PC-9 (cell line): ENCODE measurements around the gene VPS9D1. TPM values are rescaled to one million over a fixed set of nuclear protein-coding genes. Genes with fewer than 3 reads are reported as not detected.

Experiments used
- BruUV-seq: library from RNA; stranded (reverse); fragments of 400-500 nt; replicated peaks from 2 replicates; lab custom pipeline; 2021; lab: Mats Ljungman, UMichigan
- CTCF ChIA-PET: fragments of 300-600 bp; sonication (Branson Sonifier 250); formaldehyde crosslinking; loops from one replicate; lab custom pipeline; 2022; ENCODE audit warnings: antibody characterized with exemption; lab: Charles Lee
- POLR2A ChIA-PET: fragments of 300-600 bp; sonication (Branson Sonifier 250); formaldehyde crosslinking; loops from one replicate; lab custom pipeline; 2022; ENCODE audit warnings: antibody characterized with exemption; ENCODE audit not compliant: unreplicated experiment; lab: Charles Lee
- DNase-seq, 2 experiments: peaks; one replicate each; pipeline versions ENCODE4 v3.0.0 to v3.0.0-alpha.2; 2015 to 2022; ENCODE audit warnings: mixed read lengths in 1 of 2
- H2AFZ ChIP-seq: fragments of 200-600 bp; sonication (generic); 2 replicates; pipeline ENCODE4 v1.8.1; 2017; ENCODE audit warnings: antibody characterized with exemption
- H3F3A ChIP-seq: fragments of 200-600 bp; sonication (generic); 2 replicates; pipeline ENCODE4 v1.8.1; 2017; ENCODE audit warnings: antibody characterized with exemption, mild to moderate bottlenecking, low read depth; ENCODE audit not compliant: insufficient read depth
- H3K27ac ChIP-seq: fragments of 200-600 bp; sonication (generic); 2 replicates; pipeline ENCODE4 v1.6.1; 2016; ENCODE audit warnings: mixed run types
- H3K27me3 ChIP-seq: fragments of 200-600 bp; sonication (generic); 2 replicates; pipeline ENCODE4 v1.6.1; 2016; ENCODE audit warnings: low read depth, mixed run types; ENCODE audit not compliant: insufficient read depth
- H3K36me3 ChIP-seq: fragments of 200-600 bp; sonication (generic); 2 replicates; pipeline ENCODE4 v1.6.1; 2016; ENCODE audit warnings: low read depth, mixed run types
- H3K4me1 ChIP-seq: fragments of 200-600 bp; sonication (generic); replicated peaks from 2 replicates; pipeline ENCODE4 v1.6.1; 2016; ENCODE audit warnings: mixed run types; ENCODE audit not compliant: insufficient read depth
- H3K4me2 ChIP-seq: fragments of 200-600 bp; sonication (generic); 2 replicates; pipeline ENCODE4 v1.6.1; 2017; ENCODE audit warnings: mixed run types
- H3K4me3 ChIP-seq: fragments of 200-600 bp; sonication (generic); 2 replicates; pipeline ENCODE4 v1.6.1; 2016; ENCODE audit warnings: mixed run types
- H3K79me2 ChIP-seq: fragments of 200-600 bp; sonication (generic); 2 replicates; pipeline ENCODE4 v1.6.1; 2017; ENCODE audit warnings: low read depth, mixed run types
- H3K9me2 ChIP-seq: fragments of 200-600 bp; sonication (generic); 2 replicates; pipeline ENCODE4 v1.8.1; 2017; ENCODE audit warnings: mild to moderate bottlenecking; ENCODE audit not compliant: insufficient read depth
- H3K9me3 ChIP-seq: fragments of 200-600 bp; sonication (generic); 2 replicates; pipeline ENCODE4 v1.8.1; 2016; ENCODE audit warnings: low read depth; ENCODE audit not compliant: insufficient read depth
- H4K20me1 ChIP-seq: fragments of 200-600 bp; sonication (generic); 2 replicates; pipeline ENCODE4 v1.8.1; 2017; ENCODE audit not compliant: insufficient read depth
- EZH2 ChIP-seq: fragments of 200-600 bp; sonication (generic); IDR thresholded peaks from 2 replicates; pipeline ENCODE4 v1.8.0; 2017; ENCODE audit warnings: antibody characterized with exemption, low read depth
- intact Hi-C: fragments of 100-400 bp; cut with micrococcal nuclease; formaldehyde crosslinking; loops from one replicate; pipeline ENCODE4 v1.10.0; 2022; ENCODE audit not compliant: unreplicated experiment
- total RNA-seq: library from RNA; stranded (reverse); gene quantifications from 2 replicates; pipeline ENCODE4 v1.2.3, GENCODE V29; 2021
- TF ChIP-seq, protein P1 (sequence below): fragments of 200-600 bp; sonication (generic); conservative IDR thresholded peaks from 2 replicates; pipeline ENCODE4 v1.6.1; 2017; ENCODE audit warnings: mixed run types, antibody characterized with exemption, mild to moderate bottlenecking, moderate library complexity

Gene VPS9D1
- total RNA-seq, 1 experiment from 2014 or later: 15.2 TPM

DNA sequence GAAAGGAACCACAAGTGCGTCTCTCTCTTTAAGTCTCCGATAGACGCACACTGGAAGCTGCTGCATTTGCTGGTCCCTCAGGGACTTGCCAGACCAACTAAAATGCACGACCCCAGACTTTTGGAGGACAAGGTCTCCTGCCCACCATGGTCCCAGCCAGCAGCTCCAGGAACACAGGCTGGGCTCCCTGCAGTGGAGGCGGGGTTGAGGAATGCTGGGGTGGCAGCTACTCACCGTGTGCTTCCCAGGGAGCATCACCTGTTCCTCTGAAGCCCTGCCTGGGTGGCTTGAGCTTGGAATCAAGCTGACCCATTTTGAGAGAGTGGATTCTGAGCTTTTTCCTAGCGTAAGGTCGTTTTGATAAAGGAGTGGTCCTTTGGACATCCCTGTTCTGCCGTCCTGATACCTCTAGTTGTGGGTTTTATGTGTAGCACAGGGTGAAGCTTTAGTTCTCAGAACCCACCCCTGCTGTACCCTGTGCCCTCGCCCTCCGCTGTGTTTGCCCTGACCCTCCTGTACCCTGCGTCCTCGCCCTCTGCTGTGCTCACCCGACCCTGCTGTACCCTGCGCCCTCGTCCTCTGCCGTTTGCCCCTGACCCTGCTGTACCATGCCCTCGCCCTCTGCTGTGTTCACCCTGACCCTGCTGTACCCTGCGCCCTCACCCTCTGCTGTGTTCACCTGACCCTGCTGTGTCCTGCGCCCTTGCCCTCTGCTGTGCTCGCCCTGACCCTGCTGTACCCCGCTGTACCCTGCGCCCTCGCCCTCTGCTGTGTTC lies 11.6 kb upstream of the VPS9D1 start:
- H3K9me2 ChIP-seq: no peaks in the 10 kb centered on the region
- no peak for TF ChIP-seq EZH2
- TF ChIP-seq, protein P1, sequence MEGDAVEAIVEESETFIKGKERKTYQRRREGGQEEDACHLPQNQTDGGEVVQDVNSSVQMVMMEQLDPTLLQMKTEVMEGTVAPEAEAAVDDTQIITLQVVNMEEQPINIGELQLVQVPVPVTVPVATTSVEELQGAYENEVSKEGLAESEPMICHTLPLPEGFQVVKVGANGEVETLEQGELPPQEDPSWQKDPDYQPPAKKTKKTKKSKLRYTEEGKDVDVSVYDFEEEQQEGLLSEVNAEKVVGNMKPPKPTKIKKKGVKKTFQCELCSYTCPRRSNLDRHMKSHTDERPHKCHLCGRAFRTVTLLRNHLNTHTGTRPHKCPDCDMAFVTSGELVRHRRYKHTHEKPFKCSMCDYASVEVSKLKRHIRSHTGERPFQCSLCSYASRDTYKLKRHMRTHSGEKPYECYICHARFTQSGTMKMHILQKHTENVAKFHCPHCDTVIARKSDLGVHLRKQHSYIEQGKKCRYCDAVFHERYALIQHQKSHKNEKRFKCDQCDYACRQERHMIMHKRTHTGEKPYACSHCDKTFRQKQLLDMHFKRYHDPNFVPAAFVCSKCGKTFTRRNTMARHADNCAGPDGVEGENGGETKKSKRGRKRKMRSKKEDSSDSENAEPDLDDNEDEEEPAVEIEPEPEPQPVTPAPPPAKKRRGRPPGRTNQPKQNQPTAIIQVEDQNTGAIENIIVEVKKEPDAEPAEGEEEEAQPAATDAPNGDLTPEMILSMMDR: no peak
- POLR2A ChIA-PET: interaction anchor here (0.6 kb wide), 1 partner anchor 31 kb away, joined by 8 read pairs; the partner anchor contains the start of gene SPATA2L
- H3K9me3 ChIP-seq: no peaks in the 10 kb centered on the region
- H3K4me3 ChIP-seq: no peak overlapping the region
- no peaks in the 10 kb centered on the region for H3K4me1 ChIP-seq
- BruUV-seq: no TSS peak
- peaks cover 4% of the 10 kb centered on the region; the same call in 1 of the 2 replicates for H4K20me1 ChIP-seq
- no peaks in the 10 kb centered on the region for H3K27me3 ChIP-seq
- no peak overlapping the region for H3K4me2 ChIP-seq
- intact Hi-C loops: no loop called here
- H3K27ac ChIP-seq: no peak overlapping the region
- H3K79me2 ChIP-seq: no peaks in the 10 kb centered on the region
- peaks cover 6% of the 10 kb centered on the region for H3K36me3 ChIP-seq
- no peak overlapping the region for H2AFZ ChIP-seq
- peaks cover 10% of the 10 kb centered on the region; the same call in 1 of the 2 replicates for H3F3A ChIP-seq
- CTCF ChIA-PET: interaction anchor here (0.6 kb wide), 1 partner anchor 127 kb away, joined by 10 read pairs; no protein-coding TSS in a partner anchor
- no peak for DNase-seq

DNA sequence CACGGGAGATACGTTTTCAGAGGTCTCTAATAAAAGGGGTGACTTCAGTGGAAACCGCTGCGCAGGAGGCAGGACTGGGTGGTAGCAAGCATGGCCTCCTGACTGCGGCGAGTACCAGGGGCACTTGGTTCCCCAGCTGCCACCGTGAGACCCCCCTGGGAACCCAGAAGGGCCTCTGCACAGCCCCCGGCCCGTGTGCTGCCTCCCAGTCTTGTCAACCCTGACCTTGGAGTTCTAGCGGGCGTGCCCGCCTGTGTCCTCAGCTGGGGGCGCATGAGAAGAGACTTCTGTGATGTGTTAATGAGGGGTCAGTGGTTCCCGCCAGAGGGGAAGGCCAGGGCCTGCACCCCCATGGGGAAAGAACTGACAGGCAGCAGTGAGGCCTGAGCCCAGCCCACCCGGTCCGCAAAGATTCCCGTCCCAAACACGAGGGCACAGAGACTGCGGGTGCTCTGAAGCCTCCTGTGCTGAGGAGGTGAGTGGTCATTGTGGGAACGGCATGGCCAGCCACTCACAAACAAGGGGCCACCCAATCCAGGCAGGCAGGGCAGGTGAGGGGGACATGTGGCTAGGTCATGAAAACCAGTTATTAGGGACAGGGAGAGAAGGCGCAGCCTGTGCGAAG lies 10.0 kb upstream of the VPS9D1 start:
- no peak overlapping the region for H2AFZ ChIP-seq
- H3K4me3 ChIP-seq: no peak overlapping the region
- DNase-seq: peak in 1 of 2 experiments; percentile 15
- no peaks in the 10 kb centered on the region for H3K27me3 ChIP-seq
- no peaks in the 10 kb centered on the region for H3K4me1 ChIP-seq
- H3K4me2 ChIP-seq: no peak overlapping the region
- POLR2A ChIA-PET: no interaction called here
- no TSS peak for BruUV-seq
- CTCF ChIA-PET: no interaction called here
- no peaks in the 10 kb centered on the region for H3K9me2 ChIP-seq
- H3K27ac ChIP-seq: no peak overlapping the region
- H3F3A ChIP-seq: peaks cover 10% of the 10 kb centered on the region; the same call in 1 of the 2 replicates
- no peaks in the 10 kb centered on the region for H3K9me3 ChIP-seq
- no peaks in the 10 kb centered on the region; the same call in 1 of the 2 replicates for H4K20me1 ChIP-seq
- intact Hi-C loops: no loop called here
- TF ChIP-seq, protein P1: no peak
- TF ChIP-seq EZH2: no peak
- H3K79me2 ChIP-seq: no peaks in the 10 kb centered on the region
- no peaks in the 10 kb centered on the region; the same call in 1 of the 2 replicates for H3K36me3 ChIP-seq

DNA sequence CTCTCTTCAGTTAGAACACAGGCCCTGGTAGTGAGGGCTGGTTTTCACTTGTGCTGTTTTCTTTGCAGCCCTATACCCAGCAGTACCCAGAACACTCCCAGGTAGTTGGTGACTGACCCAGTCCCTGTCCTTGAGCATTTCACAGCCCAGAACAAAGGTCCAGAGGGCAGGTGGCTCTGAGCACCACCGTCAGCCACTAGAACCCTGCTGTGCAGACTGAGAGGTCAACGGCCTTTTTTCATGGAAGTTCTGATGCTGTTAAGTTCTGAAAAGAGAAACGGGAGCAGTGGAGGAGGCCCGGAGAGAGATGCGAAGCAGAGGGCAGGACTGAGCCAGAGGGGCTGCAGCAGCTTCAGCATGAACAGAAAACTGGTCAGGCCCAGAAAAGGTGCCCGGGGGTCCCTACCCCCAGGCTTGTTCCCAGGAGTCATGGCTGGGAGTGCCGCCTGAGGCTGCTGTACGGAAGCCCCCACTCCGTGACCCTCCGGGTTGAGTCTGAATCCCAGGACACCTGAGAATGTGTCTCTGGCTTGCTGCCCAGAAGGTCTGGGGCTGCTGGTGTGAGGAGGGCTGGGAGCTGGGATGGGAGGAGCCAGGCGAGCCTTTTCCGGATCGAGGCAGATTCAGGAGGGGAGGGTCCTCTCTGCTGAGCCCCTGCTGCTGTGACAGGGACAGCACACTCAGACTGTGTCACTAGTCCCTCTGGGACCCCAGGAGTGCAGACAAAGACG lies 9.3 kb upstream of the VPS9D1 start:
- no peaks in the 10 kb centered on the region for H3K9me2 ChIP-seq
- peak in 1 of 2 experiments; percentile 29 for DNase-seq
- peaks cover 14% of the 10 kb centered on the region; the same call in 1 of the 2 replicates for H3F3A ChIP-seq
- no peaks in the 10 kb centered on the region for H3K79me2 ChIP-seq
- intact Hi-C loops: no loop called here
- no peak for TF ChIP-seq EZH2
- TF ChIP-seq, protein P1: no peak
- BruUV-seq: no TSS peak
- ChIA-PET POLR2A (no interaction called here), CTCF (no interaction called here)
- H3K4me1 ChIP-seq: no peaks in the 10 kb centered on the region
- H2AFZ ChIP-seq: no peak overlapping the region
- no peaks in the 10 kb centered on the region; the same call in 1 of the 2 replicates for H3K36me3 ChIP-seq
- no peak overlapping the region for H3K4me3 ChIP-seq
- H3K4me2 ChIP-seq: no peak overlapping the region
- no peak overlapping the region for H3K27ac ChIP-seq
- no peaks in the 10 kb centered on the region; the same call in 1 of the 2 replicates for H4K20me1 ChIP-seq
- H3K9me3 ChIP-seq: no peaks in the 10 kb centered on the region
- no peaks in the 10 kb centered on the region for H3K27me3 ChIP-seq
